HUES48 (cell line): ENCODE data around the gene CUL7.
"Not testable (repeated sequence)": the region's sequence is repeated elsewhere in the genome, so short reads cannot be mapped to it uniquely, and the experiment has no call there.

Source experiments
- H3K27ac ChIP-seq: one replicate; pipeline ENCODE4 v1.7.0; 2013; ENCODE audit warnings: low read depth, low read length, inconsistent platforms
- H3K27me3 ChIP-seq: 2 replicates; pipeline ENCODE4 v1.6.1; 2013; ENCODE audit warnings: mild to moderate bottlenecking, low read length; ENCODE audit not compliant: control insufficient read depth, insufficient read depth
- H3K36me3 ChIP-seq: 2 replicates; pipeline ENCODE4 v1.6.1; 2013; ENCODE audit warnings: low read length; ENCODE audit not compliant: control insufficient read depth, insufficient read depth
- H3K4me1 ChIP-seq: 2 replicates; pipeline ENCODE4 v1.6.1; 2013; ENCODE audit warnings: mild to moderate bottlenecking, low read length; ENCODE audit not compliant: control insufficient read depth, insufficient read depth
- H3K4me3 ChIP-seq: 2 replicates; pipeline ENCODE4 v1.5.1; 2013; ENCODE audit warnings: mild to moderate bottlenecking, low read depth, low read length
- H3K9ac ChIP-seq: 2 replicates; pipeline ENCODE4 v1.6.1; 2013; ENCODE audit warnings: mild to moderate bottlenecking, low read depth, low read length, moderate library complexity
- H3K9me3 ChIP-seq: 2 replicates; pipeline ENCODE4 v1.6.1; 2013; ENCODE audit warnings: low read length; ENCODE audit not compliant: control insufficient read depth, insufficient read depth

CUL7 gene

DNA sequence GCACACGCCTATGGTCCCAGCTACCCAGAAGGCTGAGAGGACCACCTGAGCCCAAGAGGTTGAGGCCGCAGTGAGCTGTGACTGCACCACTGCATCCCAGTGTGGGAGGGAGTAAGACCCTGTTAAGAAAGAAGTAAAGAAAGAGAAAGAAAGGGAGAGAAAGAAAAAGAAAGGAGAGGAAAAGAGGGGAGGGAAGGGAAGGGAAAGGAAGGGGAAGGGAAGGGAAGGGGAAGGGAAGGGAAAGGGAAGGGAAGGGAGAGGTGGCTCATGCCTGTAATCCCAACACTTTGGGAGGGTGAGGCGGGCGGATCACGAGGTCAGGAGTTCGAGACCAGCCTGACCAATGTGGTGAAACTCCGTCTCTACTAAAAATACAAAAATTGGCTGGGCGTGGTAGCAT lies 12.2 kb downstream of the CUL7 start:
- H3K4me3 ChIP-seq, H3K9me3 ChIP-seq, H3K4me1 ChIP-seq, H3K27me3 ChIP-seq, H3K27ac ChIP-seq, H3K9ac ChIP-seq: not testable (repeated sequence)
- H3K36me3 ChIP-seq, result peaks cover 58% of the 10 kb centered on the region

DNA sequence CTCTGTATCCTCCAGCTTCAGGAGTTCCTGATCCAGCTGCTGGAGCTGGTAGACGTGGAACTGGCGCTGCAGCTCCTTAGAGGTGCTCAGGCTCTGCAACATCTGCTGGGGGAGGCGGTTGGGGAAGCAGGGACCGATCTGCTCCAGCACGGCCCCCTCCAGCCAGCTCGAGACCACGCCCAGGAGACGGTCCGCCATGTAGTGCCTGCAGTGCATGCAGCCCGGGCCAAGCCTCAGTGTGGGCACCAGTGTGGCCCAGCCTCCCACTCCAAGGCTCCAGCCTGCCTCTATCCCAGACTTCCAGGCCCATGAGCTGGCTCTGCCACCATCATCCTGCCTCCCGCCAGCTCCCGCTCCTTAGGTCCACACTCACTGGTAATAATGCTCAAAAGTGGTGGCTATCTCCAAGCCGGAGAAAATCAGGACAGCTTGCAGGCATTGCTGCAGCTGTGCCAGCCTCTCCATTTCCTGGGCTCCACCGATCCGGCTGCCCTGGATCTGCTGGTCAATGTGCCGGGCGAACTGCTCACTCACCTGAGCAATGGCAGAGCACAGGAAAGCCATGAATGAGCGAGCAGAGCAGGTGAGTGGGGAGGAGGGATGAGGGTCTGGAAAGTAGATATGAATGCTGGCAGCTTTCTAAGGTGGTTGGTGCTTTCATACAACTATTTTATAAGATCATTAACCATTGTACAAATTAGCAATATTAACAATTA lies 13.0 kb downstream of the CUL7 start:
- Histone ChIP-seq H3K27ac (no peak overlapping the region), H3K9me3 (no peaks in the 10 kb centered on the region), H3K9ac (no peak overlapping the region), H3K4me3 (no peak overlapping the region), H3K36me3 (peaks cover 54% of the 10 kb centered on the region), H3K4me1 (no peaks in the 10 kb centered on the region), H3K27me3 (no peaks in the 10 kb centered on the region)

DNA sequence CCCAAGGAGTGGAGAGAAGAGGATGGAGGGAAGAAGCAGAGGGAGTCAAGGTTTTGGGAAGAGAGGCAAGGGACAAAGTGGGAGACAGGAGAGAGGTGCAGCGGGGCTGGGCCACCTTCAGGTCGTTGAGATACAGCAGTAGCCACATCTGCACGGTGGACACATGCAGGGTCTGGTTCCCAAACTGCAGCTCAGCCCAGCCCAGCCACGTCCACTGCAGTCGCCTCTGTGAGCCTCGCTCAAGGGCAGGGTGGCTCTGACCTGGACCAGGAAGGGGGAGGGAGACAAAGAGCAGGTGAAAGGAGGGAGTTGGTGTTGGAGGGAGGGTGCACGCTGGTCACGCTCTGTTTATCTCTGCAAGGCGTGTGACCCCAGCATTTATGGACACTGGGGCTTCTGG lies 14.9 kb downstream of the CUL7 start:
- Histone ChIP-seq H3K27ac (no peak overlapping the region), H3K36me3 (peaks cover 61% of the 10 kb centered on the region), H3K9ac (no peak overlapping the region), H3K4me3 (no peak overlapping the region), H3K4me1 (no peaks in the 10 kb centered on the region), H3K9me3 (no peaks in the 10 kb centered on the region), H3K27me3 (no peaks in the 10 kb centered on the region)

DNA sequence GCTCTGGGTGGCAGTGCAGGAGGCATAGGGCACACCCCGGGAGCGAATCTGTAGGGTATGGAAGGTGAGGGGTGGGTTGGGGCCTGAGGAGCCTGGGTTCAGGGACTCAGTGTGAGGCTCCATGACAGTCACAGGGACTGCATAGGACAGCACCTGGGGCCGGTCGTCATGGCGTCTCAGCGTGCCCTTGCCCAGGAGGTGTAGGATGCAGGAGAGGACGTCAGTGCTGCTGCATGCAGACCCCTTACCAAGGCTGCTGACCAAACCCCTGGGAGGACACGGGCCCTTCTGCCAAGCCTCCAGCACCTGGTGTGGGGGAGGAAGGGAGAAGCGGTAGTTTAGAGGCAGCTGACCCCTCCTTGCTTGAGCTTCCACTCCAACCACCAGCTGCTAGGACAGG lies 15.9 kb downstream of the CUL7 start:
- H3K9ac ChIP-seq, result no peak overlapping the region
- peaks cover 58% of the 10 kb centered on the region for H3K36me3 ChIP-seq
- H3K27ac ChIP-seq, result no peak overlapping the region
- H3K4me1 ChIP-seq, result no peaks in the 10 kb centered on the region
- H3K27me3 ChIP-seq, result no peaks in the 10 kb centered on the region
- H3K9me3 ChIP-seq, result no peaks in the 10 kb centered on the region
- H3K4me3 ChIP-seq, result no peak overlapping the region

DNA sequence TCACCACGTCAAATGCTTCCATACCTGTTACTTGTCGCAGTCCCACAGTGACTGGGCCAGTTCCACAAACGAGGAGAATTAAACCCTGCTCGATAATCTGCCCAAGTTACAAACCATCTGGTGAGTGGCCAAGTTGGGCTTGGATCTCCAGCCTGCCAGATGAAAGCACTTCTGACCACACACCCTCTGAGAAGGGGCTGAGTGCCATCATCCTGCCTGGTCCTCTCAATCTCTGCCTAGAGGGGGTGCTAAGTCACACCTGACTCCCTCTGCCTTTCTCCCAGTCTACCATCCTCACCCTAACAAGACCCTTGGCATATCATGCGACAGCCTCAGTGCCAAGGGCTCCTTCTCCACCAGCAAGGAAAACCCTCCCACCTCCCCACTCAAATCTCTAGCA lies 16.5 kb downstream of the CUL7 start:
- Histone ChIP-seq H3K27me3 (no peaks in the 10 kb centered on the region), H3K4me3 (no peak overlapping the region), H3K36me3 (peaks cover 59% of the 10 kb centered on the region), H3K9ac (no peak overlapping the region), H3K9me3 (no peaks in the 10 kb centered on the region), H3K4me1 (no peaks in the 10 kb centered on the region), H3K27ac (no peak overlapping the region)

DNA sequence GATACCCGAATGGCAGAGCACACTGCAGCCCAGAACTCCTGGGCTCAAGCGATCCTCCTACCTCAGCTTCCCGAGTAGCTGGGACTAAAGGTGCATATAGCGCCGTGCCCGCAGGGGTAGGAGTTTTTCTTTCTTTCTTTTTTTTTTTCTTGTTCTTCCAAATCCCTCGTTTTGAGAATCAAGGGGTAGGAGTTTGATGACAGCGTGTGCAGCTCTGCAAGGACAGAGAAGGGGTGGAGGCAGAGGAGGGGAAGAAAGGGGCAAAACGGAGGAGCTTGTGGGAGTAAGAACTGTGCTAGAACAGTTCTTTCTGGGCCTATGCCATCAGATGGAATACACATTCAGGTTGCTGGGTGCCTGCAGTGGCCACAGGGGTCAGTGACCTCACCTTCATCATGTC lies 16.9 kb downstream of the CUL7 start:
- Histone ChIP-seq H3K27me3 (no peaks in the 10 kb centered on the region), H3K9ac (no peak overlapping the region), H3K27ac (no peak overlapping the region), H3K9me3 (no peaks in the 10 kb centered on the region), H3K36me3 (peaks cover 62% of the 10 kb centered on the region), H3K4me3 (no peak overlapping the region), H3K4me1 (no peaks in the 10 kb centered on the region)

DNA sequence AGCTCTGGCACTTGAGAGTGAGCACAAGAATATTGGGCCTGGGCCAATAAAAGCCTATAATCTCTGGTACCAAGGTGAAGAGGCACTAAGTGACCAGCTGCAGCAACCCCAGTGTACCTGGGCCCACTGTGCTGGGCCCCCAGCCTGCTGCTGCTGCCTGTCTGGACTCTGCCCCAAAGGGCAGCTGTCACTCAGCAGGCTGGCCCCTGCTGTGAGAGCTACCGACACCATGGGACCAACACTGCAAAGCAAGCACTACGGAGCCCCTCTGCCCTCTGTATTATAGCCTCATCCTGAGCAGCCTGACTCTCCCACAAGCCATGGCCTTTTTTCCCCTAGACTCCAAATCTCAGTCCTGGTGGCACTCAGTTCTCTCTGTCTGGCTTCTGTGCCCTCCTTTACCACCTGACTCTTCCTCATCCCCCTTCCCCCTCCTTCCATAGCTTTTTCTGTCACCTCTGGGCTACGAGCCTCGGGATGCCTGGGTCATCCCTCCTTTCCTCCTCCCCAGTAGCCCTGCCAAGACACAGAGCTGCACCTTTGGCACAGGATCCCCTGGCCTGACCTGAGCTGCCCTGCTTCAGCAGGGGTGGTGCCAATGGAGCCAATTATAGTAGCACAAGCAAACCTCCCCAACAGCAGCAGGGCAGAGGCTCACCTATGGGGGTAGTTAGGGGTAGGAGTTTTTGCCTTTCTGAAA lies 18.0 kb downstream of the CUL7 start:
- Histone ChIP-seq H3K4me3 (no peak overlapping the region), H3K9ac (no peak overlapping the region), H3K9me3 (no peaks in the 10 kb centered on the region), H3K27me3 (no peaks in the 10 kb centered on the region), H3K4me1 (no peaks in the 10 kb centered on the region), H3K36me3 (peaks cover 57% of the 10 kb centered on the region), H3K27ac (no peak overlapping the region)

DNA sequence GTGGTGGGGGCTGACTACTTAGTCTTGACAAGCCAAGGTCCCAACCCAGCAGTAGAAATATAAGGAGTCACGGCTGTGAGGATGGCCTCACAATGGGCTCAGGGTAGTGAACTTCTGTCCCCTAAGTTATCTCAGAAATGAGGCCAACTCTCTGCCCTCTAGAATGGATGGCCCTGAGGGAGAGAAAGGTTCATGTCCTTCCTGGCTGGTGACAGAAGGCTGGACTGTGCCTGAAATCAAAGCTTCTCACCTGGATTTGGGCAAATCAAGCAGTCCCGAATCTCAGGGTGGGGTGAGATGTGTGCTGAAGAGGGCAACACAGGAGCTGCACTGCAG lies 19.5 kb downstream of the CUL7 start:
- H3K4me3 ChIP-seq, result no peak overlapping the region
- no peak overlapping the region for H3K9ac ChIP-seq
- H3K27me3 ChIP-seq, result no peaks in the 10 kb centered on the region
- peaks cover 67% of the 10 kb centered on the region for H3K36me3 ChIP-seq
- no peak overlapping the region for H3K27ac ChIP-seq
- no peaks in the 10 kb centered on the region for H3K4me1 ChIP-seq
- no peaks in the 10 kb centered on the region for H3K9me3 ChIP-seq

DNA sequence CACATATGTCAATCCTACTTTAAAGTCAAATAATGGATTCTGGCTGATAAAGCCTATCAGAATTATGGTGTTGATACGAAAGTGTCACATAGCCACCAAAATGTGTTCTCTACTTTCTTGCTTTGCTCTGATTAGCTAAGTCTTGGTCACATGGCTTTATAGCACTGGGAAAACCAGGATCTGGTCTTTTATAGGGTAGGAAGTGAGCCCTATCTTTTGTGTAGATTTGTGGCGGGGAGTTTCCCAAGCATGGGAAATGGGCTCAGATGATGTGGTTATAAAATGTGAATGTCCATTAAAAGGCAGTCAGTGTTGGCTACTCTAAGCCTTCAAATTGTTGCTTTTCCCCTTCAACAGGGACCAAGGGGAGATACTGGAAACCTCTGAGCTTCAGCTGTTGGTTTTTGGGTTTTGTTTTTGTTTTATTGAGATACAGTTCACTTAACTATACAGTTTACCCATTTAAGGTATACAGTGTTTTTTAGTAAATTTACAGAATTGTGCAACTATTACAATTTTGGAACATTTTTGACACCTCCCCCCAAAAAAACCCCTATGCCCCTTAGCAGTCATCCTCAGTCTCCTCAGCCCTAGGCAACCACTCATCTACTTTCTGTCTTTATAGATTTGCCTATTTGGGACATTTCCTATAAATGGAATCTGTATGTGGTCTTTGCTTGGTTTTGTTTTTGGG lies 20.0 kb downstream of the CUL7 start:
- Histone ChIP-seq H3K27ac (no peak overlapping the region), H3K9me3 (no peaks in the 10 kb centered on the region), H3K27me3 (no peaks in the 10 kb centered on the region), H3K36me3 (peaks cover 71% of the 10 kb centered on the region), H3K4me1 (no peaks in the 10 kb centered on the region), H3K9ac (no peak overlapping the region), H3K4me3 (no peak overlapping the region)

DNA sequence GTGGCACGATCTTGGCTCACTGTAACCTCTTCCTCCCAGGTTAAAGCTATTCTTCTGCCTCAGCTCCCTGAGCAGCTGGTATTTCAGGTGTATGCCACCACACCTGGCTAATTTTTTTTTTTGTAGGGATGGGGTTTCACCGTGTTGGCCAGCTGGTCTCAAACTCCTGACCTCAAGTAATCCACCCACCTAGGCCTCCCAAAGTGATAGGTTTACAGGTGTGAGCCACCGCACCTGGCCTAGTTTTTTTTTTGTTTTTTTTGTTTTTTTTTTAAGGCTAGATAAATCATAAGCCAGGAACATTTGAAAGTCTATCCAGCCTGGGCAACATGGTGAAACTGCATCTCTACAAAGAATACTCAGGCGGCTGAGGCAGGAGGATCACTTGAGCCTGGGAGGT lies 21.3 kb downstream of the CUL7 start:
- no peaks in the 10 kb centered on the region for H3K27me3 ChIP-seq
- H3K9ac ChIP-seq, result no peak overlapping the region
- no peak overlapping the region for H3K4me3 ChIP-seq
- H3K27ac ChIP-seq, result no peak overlapping the region
- peaks cover 70% of the 10 kb centered on the region for H3K36me3 ChIP-seq
- H3K9me3 ChIP-seq, result no peaks in the 10 kb centered on the region
- no peaks in the 10 kb centered on the region for H3K4me1 ChIP-seq

DNA sequence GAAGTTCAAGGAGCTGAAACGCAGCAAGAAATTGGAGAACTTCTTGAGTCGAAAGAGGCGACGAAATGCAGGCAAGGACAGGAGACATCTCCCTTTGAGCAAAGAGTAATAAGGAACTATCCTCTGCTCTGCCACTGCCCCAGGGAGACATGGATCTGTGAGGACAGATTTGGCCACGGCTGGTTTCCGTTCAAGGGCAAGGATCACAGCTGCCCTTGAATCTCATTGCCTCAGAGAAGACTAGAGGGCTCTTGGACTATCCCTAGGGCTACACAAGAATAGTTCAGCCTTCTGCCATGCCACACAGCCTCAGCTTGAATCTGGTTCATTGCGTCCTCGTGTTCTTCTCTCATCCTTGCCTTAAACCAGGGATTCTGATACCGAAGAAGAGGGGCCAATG lies 24.5 kb downstream of the CUL7 start:
- Histone ChIP-seq H3K9ac (no peak overlapping the region), H3K36me3 (peaks cover 80% of the 10 kb centered on the region), H3K4me3 (no peak overlapping the region), H3K27me3 (no peaks in the 10 kb centered on the region), H3K27ac (no peak overlapping the region), H3K9me3 (no peaks in the 10 kb centered on the region), H3K4me1 (no peaks in the 10 kb centered on the region)
